ENCODE results near the gene DCAF11.

GRCh38 chr14:24095271-24096068 lies 19.1 kb upstream of the DCAF11 start:
- no peak for TF ChIP-seq CTCF (conservative IDR thresholded peaks at IDR 0.05)
- TF ChIP-seq ZFX (IDR thresholded peaks at IDR 0.05), result no peak
